HepG2 (cell line): ENCODE data around the gene SLC25A22. TPM values are rescaled to one million over a fixed set of nuclear protein-coding genes. Genes with fewer than 3 reads are reported as not detected.

ENCODE experiments used
- ATF7 ChIP-seq, 2 experiments: fragments of 450-650 bp in 1 of 2; sonication (generic) in 1 of 2; formaldehyde crosslinking in 1 of 2; IDR thresholded peaks; 2 replicates each; pipeline versions ENCODE4 v1.4.0 to v1.6.1; 2016 to 2020; ENCODE audit warnings: antibody characterized with exemption in 1 of 2, mild to moderate bottlenecking in 1 of 2, missing genetic modification reagents in 1 of 2
- EED ChIP-seq: sonication (generic); formaldehyde crosslinking; IDR thresholded peaks from 2 replicates; pipeline ENCODE4 v1.5.0; 2020; ENCODE audit warnings: mild to moderate bottlenecking, missing genetic modification reagents
- EZH2 ChIP-seq: conservative IDR thresholded peaks from 2 replicates; pipeline ENCODE4 v1.6.1; 2012; ENCODE audit warnings: mild to moderate bottlenecking, low read depth, low read length, moderate library complexity
- HINFP ChIP-seq: sonication (generic); formaldehyde crosslinking; IDR thresholded peaks from 2 replicates; pipeline ENCODE4 v1.4.0; 2020; ENCODE audit warnings: low read depth, mild to moderate bottlenecking, missing genetic modification reagents
- KAT2B ChIP-seq: fragments of 150-350 bp; IDR thresholded peaks from 2 replicates; pipeline ENCODE4 v1.6.1; 2014; ENCODE audit warnings: low read depth, low read length, borderline replicate concordance
- KDM5B ChIP-seq: sonication (generic); formaldehyde crosslinking; IDR thresholded peaks from 2 replicates; pipeline ENCODE4 v1.4.0; 2020; ENCODE audit warnings: missing genetic modification reagents, mild to moderate bottlenecking, borderline replicate concordance
- LRRFIP1 ChIP-seq: sonication (generic); formaldehyde crosslinking; conservative IDR thresholded peaks from 2 replicates; pipeline ENCODE4 v1.4.0; 2020; ENCODE audit warnings: missing genetic modification reagents
- MAX ChIP-seq: IDR thresholded peaks from 2 replicates; pipeline ENCODE4 v1.6.1; 2012; ENCODE audit warnings: inconsistent platforms
- MEIS2 ChIP-seq: sonication (generic); formaldehyde crosslinking; IDR thresholded peaks from 2 replicates; pipeline ENCODE4 v1.9.0; 2021; ENCODE audit warnings: mild to moderate bottlenecking, missing genetic modification reagents
- MYC ChIP-seq: sonication (generic); formaldehyde crosslinking; IDR thresholded peaks from 2 replicates; pipeline ENCODE4 v1.9.0; 2021; ENCODE audit warnings: missing genetic modification reagents, borderline replicate concordance
- MZF1 ChIP-seq: sonication (generic); formaldehyde crosslinking; IDR thresholded peaks from 2 replicates; pipeline ENCODE4 v1.8.1; 2023; ENCODE audit warnings: mild to moderate bottlenecking, missing genetic modification reagents, borderline replicate concordance
- POLR2A ChIP-seq, 2 experiments: IDR thresholded peaks; 2 replicates each; pipeline ENCODE4 v1.6.1; 2011; ENCODE audit warnings: low read depth in 2 of 2, low read length in 2 of 2, mild to moderate bottlenecking in 1 of 2, moderate library complexity in 1 of 2; ENCODE audit not compliant: insufficient read depth in 1 of 2
- PRMT3 ChIP-seq: sonication (generic); formaldehyde crosslinking; IDR thresholded peaks from 2 replicates; pipeline ENCODE4 v1.8.1; 2022; ENCODE audit warnings: low read depth, mild to moderate bottlenecking, moderate library complexity, missing genetic modification reagents, borderline replicate concordance
- SAP130 ChIP-seq: IDR thresholded peaks from 2 replicates; pipeline ENCODE4 v1.6.1; 2016; ENCODE audit warnings: low read depth
- SMAD9 ChIP-seq: sonication (generic); formaldehyde crosslinking; IDR thresholded peaks from 2 replicates; pipeline ENCODE4 v1.5.1; 2020; ENCODE audit warnings: mild to moderate bottlenecking, missing genetic modification reagents
- SOX13 ChIP-seq, 3 experiments: fragments of 450-650 bp in 1 of 3; sonication (generic) in 1 of 3; formaldehyde crosslinking in 1 of 3; IDR thresholded peaks in 2 of 3; conservative IDR thresholded peaks in 1 of 3; 2 replicates each; pipeline versions ENCODE4 v1.5.0 to v1.6.1; 2016 to 2020; ENCODE audit warnings: antibody characterized with exemption in 1 of 3, mild to moderate bottlenecking in 1 of 3, missing compliant biosample characterization in 1 of 3, missing genetic modification reagents in 1 of 3, moderate library complexity in 1 of 3
- STAT5B ChIP-seq: sonication (generic); formaldehyde crosslinking; IDR thresholded peaks from 2 replicates; pipeline ENCODE4 v1.4.0; 2020; ENCODE audit warnings: missing genetic modification reagents
- TGIF2 ChIP-seq: IDR thresholded peaks from 2 replicates; pipeline ENCODE4 v1.6.1; 2016; ENCODE audit warnings: control low read depth, missing compliant biosample characterization
- ZBTB42 ChIP-seq: sonication (generic); formaldehyde crosslinking; IDR thresholded peaks from 2 replicates; pipeline ENCODE4 v1.5.0; 2020; ENCODE audit warnings: mild to moderate bottlenecking, missing genetic modification reagents
- ZNF205 ChIP-seq: IDR thresholded peaks from 2 replicates; pipeline ENCODE4 v1.6.1; 2018; ENCODE audit warnings: missing biosample characterization, missing genetic modification reagents
- ZNF431 ChIP-seq: sonication (generic); formaldehyde crosslinking; IDR thresholded peaks from 2 replicates; pipeline ENCODE4 v1.9.0; 2022; ENCODE audit warnings: missing genetic modification reagents, low read depth, mild to moderate bottlenecking, borderline replicate concordance
- ZNF713 ChIP-seq: sonication (generic); formaldehyde crosslinking; IDR thresholded peaks from 2 replicates; pipeline ENCODE4 v1.4.0; 2020; ENCODE audit warnings: mild to moderate bottlenecking, missing genetic modification reagents
- polyA plus RNA-seq, 8 experiments: library from polyadenylated mRNA; depleted of rRNA in 3 of 8; stranded (reverse) in 7 of 8; unstranded in 1 of 8; fragments of >200 nt; fragmentation: Illumina TruSeq in 4 of 8; extraction: Trizol in 4 of 8; gene quantifications; 2 replicates each; pipeline versions ENCODE4 v1.2.1 to v1.2.3, GENCODE V29; 2011 to 2016; ENCODE audit warnings: low read depth in 4 of 8, missing spikeins in 1 of 8, mixed read lengths in 1 of 8; ENCODE audit not compliant: insufficient read depth in 1 of 8
- total RNA-seq, 5 experiments: library from RNA; depleted of rRNA; stranded (reverse); fragments of >200 nt; fragmentation: Illumina TruSeq; extraction: Trizol; gene quantifications; 2 replicates each; pipeline ENCODE4 v1.2.3, GENCODE V29; 2016; ENCODE audit warnings: low read depth in 1 of 5
- TF ChIP-seq, protein P1 (sequence below): sonication (generic); formaldehyde crosslinking; IDR thresholded peaks from 2 replicates; pipeline ENCODE4 v1.4.0; 2020; ENCODE audit warnings: missing genetic modification reagents

Gene SLC25A22
- total and polyA plus RNA-seq, 2 of the 13 experiments (the other 11 are each of a cell fraction or from before 2014, with no cell fraction given) = 12.4 to 19.2 TPM

- TF ChIP-seq KDM5B (CRISPR knock-in tag) (peak; percentile 78), TGIF2 (CRISPR knock-in tag) (no peak), KAT2B (no peak), HINFP (CRISPR knock-in tag) (peak; percentile 79; the same call in 1 of the 2 replicates), MAX (peak; percentile 87), ZNF431 (CRISPR knock-in tag) (peak; percentile 80), ZNF713 (CRISPR knock-in tag) (peak; percentile 75; the same call in 1 of the 2 replicates), ATF7 (IDR thresholded peaks at IDR 0.05) (no peak), ATF7 (CRISPR knock-in tag; IDR thresholded peaks at IDR 0.05) (0 out of 2 replicates have a peak, but pooled peaks have one; percentile 43), EZH2 (no peak), SOX13 (IDR thresholded peaks at IDR 0.05) (no peak), SOX13 (CRISPR knock-in tag; conservative IDR thresholded peaks at IDR 0.05 in 1 of 2, IDR thresholded peaks at IDR 0.05 in 1 of 2) (no peak), MEIS2 (CRISPR knock-in tag) (0 out of 2 replicates have a peak, but pooled peaks have one; percentile 53), MYC (CRISPR knock-in tag) (peak; percentile 42; the same call in 1 of the 2 replicates), PRMT3 (CRISPR knock-in tag) (peak; percentile 34; the same call in 1 of the 2 replicates), POLR2A (IDR thresholded peaks at IDR 0.05; ENCODE audit: insufficient read depth in 1 of 2, low read depth in 2 of 2, low read length in 2 of 2) (peak; percentile 33 to 82; a peak in 2 of 4 replicates), SAP130 (peak; percentile 82), ZNF205 (peak; percentile 70), EED (CRISPR knock-in tag) (0 out of 2 replicates have a peak, but pooled peaks have one; percentile 67), LRRFIP1 (CRISPR knock-in tag) (no peak), MZF1 (no peak), ZBTB42 (CRISPR knock-in tag) (peak; percentile 71; the same call in 1 of the 2 replicates), SMAD9 (CRISPR knock-in tag) (no peak), STAT5B (no peak)
- TF ChIP-seq, protein P1, sequence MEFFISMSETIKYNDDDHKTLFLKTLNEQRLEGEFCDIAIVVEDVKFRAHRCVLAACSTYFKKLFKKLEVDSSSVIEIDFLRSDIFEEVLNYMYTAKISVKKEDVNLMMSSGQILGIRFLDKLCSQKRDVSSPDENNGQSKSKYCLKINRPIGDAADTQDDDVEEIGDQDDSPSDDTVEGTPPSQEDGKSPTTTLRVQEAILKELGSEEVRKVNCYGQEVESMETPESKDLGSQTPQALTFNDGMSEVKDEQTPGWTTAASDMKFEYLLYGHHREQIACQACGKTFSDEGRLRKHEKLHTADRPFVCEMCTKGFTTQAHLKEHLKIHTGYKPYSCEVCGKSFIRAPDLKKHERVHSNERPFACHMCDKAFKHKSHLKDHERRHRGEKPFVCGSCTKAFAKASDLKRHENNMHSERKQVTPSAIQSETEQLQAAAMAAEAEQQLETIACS = peak; percentile 72
These were observed 50.7 kb downstream of the SLC25A22 start, which contains the start of gene TALDO1 (continued) for GRCh38 chr11:747158-748006.
